HG03460 (cell line): ENCODE data around the gene SRBD1.

Source experiments
- ATAC-seq: cut with Tn5 transposase; IDR thresholded peaks from one replicate; pipeline ENCODE4 v1.9.1; 2021; ENCODE audit not compliant: unreplicated experiment

Gene SRBD1

GRCh38 chr2:45634223-45634622 lies 23.2 kb upstream of the SRBD1 start:
- ATAC-seq, result no peak

- ATAC-seq, result no peak
These were observed 20.9 kb upstream of the SRBD1 start for GRCh38 chr2:45631955-45632354.

- no peak for ATAC-seq
These were observed 20.3 kb upstream of the SRBD1 start for GRCh38 chr2:45631319-45631718.

- ATAC-seq, result no peak
These were observed 18.9 kb upstream of the SRBD1 start for GRCh38 chr2:45629971-45630370.

GRCh38 chr2:45627911-45628310 lies 16.8 kb upstream of the SRBD1 start:
- no peak for ATAC-seq

GRCh38 chr2:45626387-45627221 lies 15.5 kb upstream of the SRBD1 start:
- no peak for ATAC-seq

GRCh38 chr2:45625824-45626223 lies 14.8 kb upstream of the SRBD1 start:
- no peak for ATAC-seq

- no peak for ATAC-seq
These were observed 12.0 kb upstream of the SRBD1 start for GRCh38 chr2:45623098-45623497.

- ATAC-seq, result no peak
These were observed 11.4 kb upstream of the SRBD1 start for GRCh38 chr2:45622336-45623075.

- ATAC-seq, result no peak
These were observed 6.4 kb upstream of the SRBD1 start for GRCh38 chr2:45617496-45617895.

GRCh38 chr2:45616658-45617411 lies 5.8 kb upstream of the SRBD1 start:
- ATAC-seq, result no peak

- no peak for ATAC-seq
These were observed 3.9 kb upstream of the SRBD1 start for GRCh38 chr2:45614871-45615415.

- ATAC-seq, result no peak
These were observed 3.3 kb upstream of the SRBD1 start for GRCh38 chr2:45614330-45614729.

GRCh38 chr2:45612731-45613130 lies 1.7 kb upstream of the SRBD1 start:
- ATAC-seq, result no peak

- ATAC-seq, result no peak
These were observed 1.2 kb upstream of the SRBD1 start for GRCh38 chr2:45612285-45612684.

GRCh38 chr2:45610281-45611019 lies 617 bp downstream of the SRBD1 start:
- peak; percentile 41 for ATAC-seq

- ATAC-seq, result no peak
These were observed 3.4 kb downstream of the SRBD1 start for GRCh38 chr2:45607701-45608100.

GRCh38 chr2:45606796-45607195 lies 4.3 kb downstream of the SRBD1 start:
- no peak for ATAC-seq

GRCh38 chr2:45605116-45605515 lies 6.0 kb downstream of the SRBD1 start:
- ATAC-seq, result no peak

- ATAC-seq, result no peak
These were observed 8.4 kb downstream of the SRBD1 start for GRCh38 chr2:45602624-45603023.

- ATAC-seq, result no peak
These were observed 12.5 kb downstream of the SRBD1 start for GRCh38 chr2:45598545-45598944.
